Measurements from ENCODE around the gene PPEF1.
"Not testable (repeated sequence)": the region's sequence is repeated elsewhere in the genome, so short reads cannot be mapped to it uniquely, and the experiment has no call there.

The PPEF1 gene

GRCh38 chrX:18701621-18702361 is 5.7 kb upstream of the PPEF1 start:
- peak; percentile 44 for DNase-seq

- DNase-seq = peak; percentile 50
Observed at GRCh38 chrX:18702362-18703195, 4.9 kb upstream of the PPEF1 start.

GRCh38 chrX:18709833-18710232 is 2.4 kb downstream of the PPEF1 start:
- no peak for DNase-seq

DNA sequence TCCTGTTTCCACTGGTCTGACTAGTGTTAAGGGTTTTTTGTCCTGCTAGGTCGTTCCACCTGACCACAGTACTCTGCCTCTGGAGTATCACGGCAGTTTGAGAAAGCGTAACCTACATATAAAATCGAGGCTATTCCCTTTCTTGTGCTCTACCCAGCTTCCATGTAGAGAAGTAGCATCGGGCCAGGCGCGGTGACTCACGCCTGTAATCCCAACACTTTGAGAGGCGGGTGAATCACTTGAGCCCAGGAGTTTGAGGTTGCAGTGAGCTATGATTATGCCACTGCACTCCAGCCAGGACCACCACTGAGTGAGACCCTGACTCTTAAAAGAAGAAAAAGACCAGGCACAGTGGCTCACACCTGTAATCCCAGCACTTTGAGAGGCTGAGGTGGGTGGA is 7.5 kb downstream of the PPEF1 start:
- peak; percentile 31 for DNase-seq

GRCh38 chrX:18719852-18720251 is 12.4 kb downstream of the PPEF1 start:
- no peak for DNase-seq

GRCh38 chrX:18721683-18722499 is 14.4 kb downstream of the PPEF1 start:
- DNase-seq = no peak

DNA sequence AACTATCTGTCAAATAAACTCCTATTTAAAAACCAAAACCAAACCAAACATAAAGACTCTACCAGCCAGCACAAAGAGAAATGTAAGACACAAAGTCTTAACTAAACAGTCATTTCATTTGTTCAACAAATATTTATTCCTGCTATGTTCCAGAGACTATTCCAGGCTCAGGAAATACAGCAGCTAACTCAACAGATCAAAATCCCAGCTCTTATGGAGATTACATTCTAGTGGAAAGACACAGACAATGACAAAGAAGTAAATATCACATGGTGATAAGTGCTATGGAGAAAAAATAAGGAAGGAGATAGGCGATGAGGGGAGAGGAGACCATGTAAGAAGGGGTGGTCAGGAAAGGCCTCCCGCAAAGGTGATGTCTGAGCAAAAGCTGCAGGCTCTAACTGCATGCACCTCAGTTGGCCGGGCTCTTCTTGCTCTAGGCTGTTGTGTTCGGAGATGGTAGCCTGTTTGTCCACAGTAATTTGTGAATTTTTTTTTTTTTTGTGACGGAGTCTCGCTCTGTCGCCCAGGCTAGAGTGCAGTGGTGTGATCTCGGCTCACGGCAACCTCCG is 15.1 kb downstream of the PPEF1 start:
- DNase-seq = no peak

DNA sequence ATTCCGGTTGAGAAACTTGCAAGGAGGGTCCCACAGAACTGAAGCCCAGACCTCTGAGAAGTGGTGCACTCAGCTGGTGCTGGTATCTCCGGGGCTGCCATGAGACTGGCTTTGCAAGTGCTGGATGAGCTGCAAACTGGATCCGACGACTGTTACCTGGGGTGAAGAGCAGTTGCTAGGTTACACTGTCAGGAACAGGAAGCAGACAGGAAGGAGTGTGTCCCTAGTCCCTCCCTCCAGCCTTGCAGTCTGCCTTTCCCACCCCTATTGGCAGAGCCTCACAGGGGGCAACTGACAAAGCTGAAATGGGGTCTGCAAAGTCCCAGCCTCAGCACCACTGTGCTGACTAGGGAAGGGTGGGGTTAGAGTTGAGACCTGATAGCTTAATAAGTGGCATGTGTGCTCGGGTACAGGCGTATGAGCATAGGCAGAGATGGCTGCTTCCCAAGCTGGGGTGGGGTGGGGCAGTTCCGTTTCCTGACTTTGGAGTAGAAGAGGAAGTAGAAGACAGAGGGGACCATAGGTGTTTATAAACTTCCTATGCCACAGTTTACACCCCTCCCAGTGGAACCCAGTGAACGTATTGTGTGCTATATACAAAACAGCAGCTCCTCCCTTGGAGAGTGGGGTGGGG is 18.0 kb downstream of the PPEF1 start:
- DNase-seq = no peak

DNA sequence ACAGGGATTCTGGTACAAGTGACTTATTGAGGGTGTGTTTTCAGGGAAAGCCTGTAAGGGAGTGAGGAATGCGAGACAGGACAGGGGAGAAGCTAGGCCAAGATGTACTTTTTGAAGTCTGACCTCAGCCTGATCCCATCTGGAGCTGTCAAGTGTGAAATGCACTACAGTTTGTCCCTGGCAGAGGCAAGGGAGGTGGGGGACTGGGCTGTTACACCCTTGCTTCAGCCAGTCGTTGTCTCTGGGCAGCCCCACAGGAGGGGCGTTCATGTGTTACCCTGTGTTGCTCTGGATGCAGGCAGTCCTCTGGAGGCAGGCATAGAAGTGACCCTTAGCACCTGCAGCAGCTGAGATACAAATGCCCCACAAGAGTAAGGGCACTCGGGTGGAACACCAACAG is 25.8 kb downstream of the PPEF1 start:
- no peak for DNase-seq

DNA sequence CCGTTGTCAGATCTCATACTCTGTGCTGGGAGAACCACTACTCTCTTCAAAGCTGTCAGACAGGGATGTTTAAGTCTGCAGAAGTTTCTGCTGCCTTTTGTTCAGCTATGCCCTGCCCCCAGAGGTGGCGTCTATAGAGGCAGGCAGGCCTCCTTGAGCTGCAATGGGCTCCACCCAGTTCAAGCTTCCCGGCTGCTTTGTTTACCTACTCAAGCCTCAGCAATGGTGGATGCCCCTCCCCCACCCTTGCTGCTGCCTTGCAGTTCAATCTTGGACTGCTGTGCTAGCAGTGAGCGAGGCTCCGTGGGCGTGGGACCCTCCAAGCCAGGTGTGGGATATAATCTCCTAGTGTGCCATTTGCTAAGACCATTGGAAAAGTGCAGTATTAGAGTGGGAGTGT is 32.2 kb downstream of the PPEF1 start:
- not testable (repeated sequence) for DNase-seq

GRCh38 chrX:18748499-18748898 is 41.1 kb downstream of the PPEF1 start:
- no peak for DNase-seq

DNA sequence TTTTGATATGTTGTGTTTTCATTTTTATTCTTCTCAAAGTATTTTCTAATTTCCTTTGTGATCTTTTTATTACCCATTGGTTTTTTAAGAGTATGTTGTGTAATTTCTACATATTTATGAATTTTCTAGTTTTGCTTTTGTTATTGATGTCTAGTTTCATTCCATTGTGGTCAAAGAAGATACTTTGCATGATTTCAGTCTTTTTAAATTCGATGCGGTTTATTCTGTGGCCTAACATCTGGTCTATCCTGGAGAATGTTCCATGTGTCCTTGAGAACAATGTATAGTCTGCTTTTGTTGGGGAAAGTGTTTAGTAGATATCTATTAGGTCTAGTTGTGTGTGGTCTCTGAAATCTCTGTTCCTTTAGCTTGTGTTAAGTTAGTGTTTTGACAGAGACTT is 46.2 kb downstream of the PPEF1 start:
- peak; percentile 15 for DNase-seq

DNA sequence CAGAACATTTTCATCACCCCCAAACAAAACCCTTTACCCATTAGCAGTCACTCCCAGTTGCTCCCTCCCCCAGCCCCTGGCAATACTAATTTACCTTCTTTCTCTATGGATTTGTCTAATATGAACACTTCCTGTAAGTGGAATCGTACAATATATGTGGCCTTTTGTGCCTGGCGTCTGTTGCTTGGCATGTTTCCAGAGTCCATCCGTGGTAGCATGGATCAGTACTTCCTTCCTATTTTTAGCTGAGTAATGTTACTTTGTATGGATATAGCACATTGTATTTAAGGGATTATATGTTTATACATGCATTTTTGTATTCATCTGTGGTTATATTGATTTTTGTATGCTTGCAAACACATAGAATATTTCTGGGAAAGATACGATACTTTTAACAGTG is 48.2 kb downstream of the PPEF1 start:
- DNase-seq = peak; percentile 0

DNA sequence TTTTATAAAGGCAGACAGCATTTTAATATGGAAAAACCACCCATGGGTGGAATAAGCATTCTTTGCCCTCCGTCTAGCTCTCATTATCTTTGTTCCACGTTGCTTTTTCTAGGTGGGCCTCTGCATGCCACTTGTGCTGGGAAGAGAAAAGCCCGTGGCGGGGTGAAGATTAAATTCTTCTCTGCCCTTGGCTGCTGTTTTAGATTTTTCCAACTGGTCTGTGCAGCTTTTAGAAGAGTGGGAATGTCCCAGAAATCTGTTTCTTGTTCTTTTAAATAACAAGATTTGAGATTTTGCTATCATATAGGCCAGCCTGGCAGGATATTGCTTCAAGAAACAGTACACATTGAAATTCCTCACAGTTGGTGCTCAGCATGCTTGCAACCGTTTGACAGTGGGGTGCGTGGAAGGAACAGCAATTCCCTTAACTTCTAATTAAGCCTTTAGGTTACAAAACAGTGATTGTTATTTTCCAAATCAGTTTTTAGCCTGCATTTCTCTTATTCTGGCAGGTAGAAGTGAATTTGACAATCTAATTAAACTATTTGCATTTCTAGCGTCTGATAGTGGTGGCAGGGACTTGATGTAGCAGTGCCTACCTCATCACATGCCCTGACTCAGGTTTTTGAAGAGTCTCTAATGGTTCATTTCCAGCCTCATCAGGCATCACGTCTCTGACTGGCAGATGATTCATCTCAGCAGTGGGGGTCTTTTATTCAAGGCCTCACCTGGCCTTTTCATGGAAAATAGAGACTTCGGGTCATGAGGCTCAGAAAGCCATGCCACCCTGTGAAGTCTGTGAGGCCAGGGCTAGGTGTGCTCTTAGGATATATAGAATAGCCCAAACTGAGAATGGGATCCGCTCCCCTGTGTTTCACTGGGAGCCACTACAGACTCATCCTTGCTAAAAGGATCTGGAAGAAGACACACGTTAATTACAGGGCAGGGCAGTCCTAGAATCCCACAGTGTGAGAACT is 50.8 kb downstream of the PPEF1 start:
- DNase-seq = no peak

DNA sequence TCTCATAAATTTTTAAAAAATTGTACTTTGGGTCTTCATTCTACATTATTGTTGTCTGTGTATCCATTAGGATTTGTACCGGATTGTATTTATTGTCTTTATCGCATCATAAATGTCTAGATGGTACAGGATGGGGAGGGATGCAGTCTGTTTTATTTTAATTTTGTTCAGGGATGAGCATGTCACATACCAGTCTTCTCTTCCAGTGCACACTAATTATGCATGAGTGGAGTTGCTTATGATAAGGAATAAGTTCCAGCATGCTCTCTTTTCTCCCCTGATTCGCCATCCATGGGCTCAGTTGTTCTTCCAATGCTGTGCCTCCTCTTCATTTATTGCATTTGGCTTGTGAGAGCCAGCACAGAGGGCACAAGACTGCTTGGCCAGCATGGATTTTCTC is 54.3 kb downstream of the PPEF1 start:
- DNase-seq = no peak

GRCh38 chrX:18763106-18763505 is 55.7 kb downstream of the PPEF1 start:
- not testable (repeated sequence) for DNase-seq

DNA sequence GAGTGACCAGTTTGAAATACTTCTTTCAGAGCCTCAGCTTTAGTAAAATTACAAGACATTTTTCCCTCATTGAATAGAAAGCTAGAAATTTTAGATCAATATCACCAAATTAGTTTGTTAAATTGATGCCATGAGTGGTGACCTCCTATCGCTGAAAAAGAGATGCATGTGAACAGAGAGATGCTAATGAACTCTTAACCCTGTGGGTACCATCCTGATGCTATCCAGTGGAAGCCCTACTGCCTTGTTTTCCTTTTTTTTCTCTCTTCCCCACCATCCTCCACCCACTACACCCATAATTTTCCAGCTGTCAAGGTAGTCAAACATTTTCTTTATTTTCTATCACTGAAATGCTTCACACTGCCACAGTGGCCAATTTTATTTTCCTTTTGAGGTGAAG is 61.9 kb downstream of the PPEF1 start:
- no peak for DNase-seq

DNA sequence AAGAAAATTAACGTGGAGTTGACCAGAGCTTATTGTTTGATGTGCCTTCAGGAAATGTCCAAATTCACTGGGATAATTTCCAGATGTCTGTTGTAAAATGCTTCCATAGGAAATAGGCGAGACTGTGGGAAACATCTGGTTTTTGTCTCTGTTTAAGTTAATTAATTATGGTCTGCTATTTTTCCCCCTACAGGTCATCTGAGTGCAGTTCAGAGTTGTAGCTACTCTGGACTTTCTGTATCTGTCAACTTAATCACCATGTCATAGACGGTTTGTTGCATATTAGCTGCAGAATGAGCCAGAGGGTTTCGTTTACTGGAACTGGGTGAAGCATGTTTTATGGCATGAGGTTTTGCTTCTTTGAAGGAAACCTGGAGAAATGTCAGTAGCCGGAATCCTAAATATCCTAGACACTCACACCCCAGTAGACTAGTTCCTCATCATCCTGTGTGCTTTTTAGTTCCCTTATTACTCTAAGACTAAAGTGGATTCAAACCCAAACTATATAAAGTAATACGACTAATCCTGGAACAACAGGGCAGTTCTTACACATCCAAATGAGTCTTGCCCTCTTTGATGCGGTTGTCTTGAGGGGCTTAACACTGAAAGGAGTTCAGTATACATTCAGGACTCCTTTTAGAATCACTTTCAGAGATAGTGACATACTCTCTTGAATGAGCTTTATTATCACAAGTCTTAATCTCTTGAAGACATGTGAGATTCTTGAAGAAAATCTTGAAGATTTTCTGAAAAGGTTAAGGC is 62.5 kb downstream of the PPEF1 start:
- no peak for DNase-seq

DNA sequence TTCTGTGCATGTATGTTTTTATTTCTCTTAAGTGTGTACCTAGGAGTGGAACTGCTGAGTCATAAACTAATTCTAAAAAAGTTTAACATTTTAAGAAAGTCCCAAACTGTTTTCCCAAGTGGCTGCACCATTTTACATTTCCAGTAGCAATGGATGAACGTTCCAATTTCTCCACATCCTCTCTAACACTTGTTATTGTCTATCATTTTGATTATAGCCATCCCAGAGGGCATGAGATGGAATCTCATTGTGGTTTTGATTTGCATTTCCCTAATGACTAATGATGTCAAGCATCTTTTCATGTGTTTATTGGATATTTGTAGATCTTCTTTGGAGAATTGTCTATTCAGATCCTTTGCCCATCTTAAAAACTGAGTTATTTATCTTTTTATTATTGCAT is 82.5 kb downstream of the PPEF1 start:
- DNase-seq = peak; percentile 2

- DNase-seq = no peak
Observed at GRCh38 chrX:18792828-18793227, 85.4 kb downstream of the PPEF1 start.

All from fibroblast of skin of back (primary cell).